Activated effector memory CD4-positive, alpha-beta T cell treated with Interleukin-2 at 50 U/mL for 16 hours (primary cell): ENCODE measurements around the gene LPP.

Experiments
- DNase-seq: peaks from one replicate; pipeline ENCODE4 v3.0.0-alpha.2; 2020

The LPP gene

GRCh38 chr3:188663839-188664238, 509.9 kb downstream of the LPP start:
- DNase-seq: no peak

GRCh38 chr3:188664795-188665194, 510.8 kb downstream of the LPP start:
- no peak for DNase-seq

GRCh38 chr3:188667926-188668325, 514.0 kb downstream of the LPP start:
- no peak for DNase-seq

- DNase-seq: no peak
Observed at GRCh38 chr3:188670446-188670845, 516.5 kb downstream of the LPP start.

GRCh38 chr3:188671971-188672370, 518.0 kb downstream of the LPP start:
- DNase-seq: no peak

DNA sequence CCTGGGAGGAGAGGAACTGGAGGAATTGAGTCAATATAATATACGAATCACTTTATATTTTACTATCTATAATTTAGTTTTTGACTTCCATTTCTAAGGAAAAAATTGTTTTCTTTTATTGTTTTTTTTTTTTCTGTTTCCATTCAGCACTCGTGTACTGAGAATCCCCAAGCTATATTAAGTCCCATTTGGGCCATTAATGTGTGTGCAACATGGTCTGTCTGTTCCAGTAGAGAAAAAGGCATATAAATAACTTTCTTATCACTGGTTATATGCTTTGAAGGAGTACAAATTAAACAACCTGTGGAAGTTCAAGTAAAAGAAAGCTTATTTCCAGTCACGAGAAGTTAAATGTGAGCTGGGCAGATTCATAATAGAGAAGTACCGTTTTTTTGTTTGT, 518.9 kb downstream of the LPP start:
- no peak for DNase-seq

DNA sequence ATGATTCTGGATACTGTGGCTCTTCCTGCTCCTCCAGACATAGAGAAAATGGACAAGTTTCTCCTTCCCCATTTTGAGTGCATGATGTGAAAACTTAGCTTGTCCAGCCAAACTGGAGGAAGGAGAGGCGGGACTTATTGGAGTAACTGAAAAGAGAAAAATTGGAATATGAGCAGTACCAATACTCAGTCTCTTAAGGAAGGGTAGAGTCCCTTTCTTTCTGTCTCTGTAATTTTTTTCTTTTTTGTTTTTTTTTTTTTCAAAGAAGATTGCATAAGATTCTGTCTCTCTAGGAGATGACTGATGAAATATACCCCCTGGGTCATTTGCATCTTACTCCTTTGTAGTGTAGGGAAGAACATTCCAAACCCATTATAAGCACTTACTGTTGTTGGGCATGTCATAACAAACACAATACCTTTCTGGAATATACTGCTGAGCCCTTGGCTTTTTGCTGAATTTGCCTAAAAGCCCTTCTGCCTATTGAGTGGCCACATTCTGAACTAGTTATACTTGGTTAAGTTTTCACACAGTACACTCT, 519.8 kb downstream of the LPP start:
- DNase-seq: no peak

GRCh38 chr3:188674595-188674994, 520.6 kb downstream of the LPP start:
- no peak for DNase-seq

GRCh38 chr3:188677344-188677743, 523.4 kb downstream of the LPP start:
- no peak for DNase-seq

DNA sequence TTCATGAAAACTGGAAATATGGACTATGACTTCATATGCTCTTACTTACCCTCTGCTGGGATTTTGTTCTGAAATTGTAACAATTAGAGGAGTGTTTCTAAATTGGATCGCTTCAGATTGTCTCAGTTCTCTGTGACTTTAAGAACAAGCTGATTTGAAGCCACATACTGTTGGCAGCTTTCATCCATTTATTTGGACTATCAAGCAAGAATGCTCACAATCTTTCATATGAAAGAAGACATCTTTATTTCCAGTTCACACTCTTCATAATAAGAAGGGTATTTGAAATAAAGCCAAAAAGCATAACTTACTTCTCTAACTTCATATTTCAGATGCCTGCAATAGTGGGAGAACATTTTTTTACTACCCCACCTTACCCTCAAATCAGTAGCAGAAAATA, 526.2 kb downstream of the LPP start:
- DNase-seq: no peak

GRCh38 chr3:188680605-188681004, 526.6 kb downstream of the LPP start:
- no peak for DNase-seq

GRCh38 chr3:188682316-188682715, 528.4 kb downstream of the LPP start:
- DNase-seq: no peak

- no peak for DNase-seq
Observed at GRCh38 chr3:188683032-188683521, 529.1 kb downstream of the LPP start.

- no peak for DNase-seq
Observed at GRCh38 chr3:188684276-188684675, 530.3 kb downstream of the LPP start.

GRCh38 chr3:188685789-188686188, 531.8 kb downstream of the LPP start:
- DNase-seq: no peak

DNA sequence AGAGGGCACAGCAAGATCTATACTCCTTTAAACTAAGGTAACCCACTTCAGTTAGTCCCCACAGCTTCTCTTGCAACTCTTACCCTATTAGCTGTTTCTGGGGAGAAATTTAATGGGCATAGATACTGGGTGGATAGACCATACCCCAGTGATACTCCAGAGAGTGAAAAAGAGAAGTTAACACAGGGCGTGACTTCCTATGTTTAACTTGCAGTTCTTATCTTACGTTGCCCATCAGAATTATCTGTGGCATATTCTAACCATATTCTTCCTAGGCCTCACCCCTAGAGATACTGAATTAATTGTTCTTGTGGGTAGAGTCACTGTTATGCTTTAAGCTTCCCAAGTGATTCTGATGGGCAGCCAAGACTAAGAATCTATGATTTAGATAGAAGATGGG, 532.4 kb downstream of the LPP start:
- DNase-seq: no peak

DNA sequence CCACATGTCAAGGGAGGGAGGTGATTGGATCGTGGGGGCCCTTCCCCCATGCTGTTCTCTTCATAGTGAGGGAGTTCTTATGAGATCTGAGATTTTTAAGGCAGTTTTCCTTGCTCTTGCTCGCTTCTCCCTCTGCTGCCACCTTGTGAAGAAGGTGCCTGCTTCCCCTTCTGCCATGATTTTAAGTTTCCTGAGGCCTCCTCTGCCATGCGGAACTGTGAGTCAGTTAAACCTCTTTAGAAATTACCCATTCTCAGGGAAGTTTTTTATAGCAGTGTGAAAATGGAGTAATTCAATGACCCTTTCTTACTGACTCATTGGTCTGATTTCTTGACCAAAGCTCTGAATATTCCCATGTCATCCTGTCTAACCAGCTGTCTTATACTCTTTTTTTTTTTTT, 533.4 kb downstream of the LPP start:
- DNase-seq: no peak

DNA sequence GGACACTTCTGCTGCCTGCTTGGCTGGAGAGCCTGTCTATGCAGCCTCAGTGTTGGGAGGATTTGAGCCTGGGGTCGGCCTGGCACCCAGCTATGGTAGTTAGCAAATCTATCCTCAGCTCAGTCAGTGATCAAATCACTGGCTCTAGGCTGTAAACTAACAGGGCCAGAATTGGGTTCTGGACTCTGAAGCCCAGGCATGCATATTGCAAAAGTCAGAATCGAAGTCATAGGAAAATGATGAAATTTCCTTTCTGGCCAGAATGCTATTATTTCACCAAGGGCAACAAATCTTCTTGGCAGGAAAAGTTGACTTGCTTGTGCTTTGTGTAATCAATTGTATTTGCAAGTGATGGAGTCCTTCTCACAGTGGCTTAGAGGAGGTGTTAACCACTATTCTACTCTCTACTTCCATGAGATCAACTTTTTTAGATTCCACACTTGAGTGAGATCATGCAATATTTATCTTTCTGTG, 535.2 kb downstream of the LPP start:
- no peak for DNase-seq

- DNase-seq: no peak
Observed at GRCh38 chr3:188690064-188690463, 536.1 kb downstream of the LPP start.

GRCh38 chr3:188691004-188691403, 537.0 kb downstream of the LPP start:
- no peak for DNase-seq

DNA sequence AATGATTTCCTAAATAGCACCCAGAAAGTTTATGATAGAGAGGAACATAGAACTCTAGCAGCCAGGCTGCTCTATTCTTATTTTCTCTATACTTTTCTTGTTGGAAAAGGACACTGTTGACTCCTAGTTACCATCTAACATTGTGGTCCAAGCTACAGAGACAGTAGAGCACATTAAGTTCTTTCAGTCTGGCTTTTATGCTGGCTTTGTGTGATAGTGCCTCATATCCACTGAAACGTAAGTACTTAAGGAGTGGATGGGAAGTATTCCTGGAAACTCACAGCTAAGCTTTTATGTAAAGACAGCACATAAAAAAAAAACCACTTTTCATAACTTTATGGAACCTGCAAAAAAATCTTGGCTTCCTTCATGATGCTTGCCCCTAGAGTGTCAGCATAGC, 537.7 kb downstream of the LPP start:
- DNase-seq: no peak

GRCh38 chr3:188692700-188693099, 538.7 kb downstream of the LPP start:
- no peak for DNase-seq

GRCh38 chr3:188693435-188693834, 539.5 kb downstream of the LPP start:
- no peak for DNase-seq

DNA sequence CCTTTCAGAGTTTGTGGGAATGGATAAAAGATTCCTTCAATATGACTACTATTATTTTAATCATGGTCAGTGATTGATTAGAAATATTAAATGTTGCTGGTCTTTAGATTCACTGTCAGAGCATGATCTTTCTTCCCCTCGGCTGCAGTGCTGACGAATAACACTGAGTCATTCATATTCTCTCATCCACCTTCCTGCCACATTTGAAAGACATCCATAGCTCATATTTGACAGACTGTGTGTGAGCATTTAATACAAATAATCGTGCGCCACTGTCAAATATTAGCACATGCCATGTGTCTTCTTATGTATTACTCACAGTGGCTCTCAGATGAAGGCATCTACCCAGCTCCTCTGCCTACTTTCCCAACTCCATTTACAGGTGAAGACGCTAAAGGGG, 541.3 kb downstream of the LPP start:
- DNase-seq: no peak

DNA sequence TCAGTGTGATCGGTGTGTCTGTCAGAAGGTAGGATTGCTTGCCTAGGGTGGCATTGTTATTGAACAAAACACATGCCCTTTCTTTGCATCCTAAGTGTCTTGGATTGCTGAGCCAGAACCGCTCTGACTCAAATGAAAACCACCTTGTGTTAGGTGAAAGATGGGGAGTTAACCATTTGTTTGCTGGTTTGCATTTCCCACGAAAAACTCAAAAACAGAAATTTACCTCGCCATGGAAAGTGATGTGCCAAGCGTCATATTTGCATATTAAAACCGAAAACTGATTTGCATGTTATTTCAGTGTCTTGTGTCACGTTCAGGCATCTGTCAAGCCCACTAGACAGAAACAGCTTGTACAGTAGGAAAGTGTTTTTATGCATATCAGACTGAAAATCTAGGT, 543.2 kb downstream of the LPP start:
- DNase-seq: no peak

- no peak for DNase-seq
Observed at GRCh38 chr3:188698436-188698835, 544.5 kb downstream of the LPP start.
